PFSK-1 (cell line): ENCODE measurements around the gene OBSL1.

Source experiments
- POLR2AphosphoS5 ChIP-seq: IDR thresholded peaks from 2 replicates; pipeline ENCODE4 v1.6.1; 2012; ENCODE audit warnings: low read depth, mild to moderate bottlenecking, control low read depth, low read length, moderate library complexity
- TAF1 ChIP-seq: IDR thresholded peaks from 2 replicates; pipeline ENCODE4 v1.6.1; 2012; ENCODE audit warnings: low read length, control low read depth, borderline replicate concordance; ENCODE audit not compliant: insufficient read depth
- TF ChIP-seq, protein P1 (sequence below), 2 experiments: IDR thresholded peaks; 2 replicates each; pipeline versions ENCODE4 v1.6.1 to v1.8.0; 2011 to 2012; ENCODE audit warnings: low read depth in 2 of 2, low read length in 2 of 2, control low read depth in 1 of 2, inconsistent platforms in 1 of 2, mild to moderate bottlenecking in 1 of 2, moderate library complexity in 1 of 2; ENCODE audit not compliant: insufficient read depth in 1 of 2

DNA sequence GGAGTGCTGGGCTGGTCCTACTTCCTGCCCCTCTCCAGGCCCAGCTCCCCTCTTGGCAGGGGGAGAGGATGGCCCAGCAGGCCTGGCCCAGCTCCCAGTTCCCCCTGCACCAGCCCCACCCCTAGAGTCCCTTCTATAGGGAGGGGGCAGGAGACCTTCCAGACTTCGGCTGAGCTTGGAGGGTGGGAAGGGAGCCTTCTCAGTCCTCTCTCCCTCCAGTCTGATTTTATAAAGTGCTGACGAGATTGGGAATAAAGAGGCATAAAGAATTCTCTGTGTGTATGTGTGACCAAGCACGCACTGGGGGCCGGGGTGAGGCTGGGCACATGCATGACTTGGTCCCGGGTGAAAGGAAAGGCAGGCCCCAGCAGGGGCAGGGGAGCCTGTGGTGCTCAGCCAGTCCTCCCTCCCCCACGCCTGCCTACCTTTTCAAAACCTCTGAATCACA is 32.8 kb downstream of the OBSL1 start:
- TF ChIP-seq TAF1 (no peak), POLR2AphosphoS5 (no peak)
- TF ChIP-seq, protein P1, sequence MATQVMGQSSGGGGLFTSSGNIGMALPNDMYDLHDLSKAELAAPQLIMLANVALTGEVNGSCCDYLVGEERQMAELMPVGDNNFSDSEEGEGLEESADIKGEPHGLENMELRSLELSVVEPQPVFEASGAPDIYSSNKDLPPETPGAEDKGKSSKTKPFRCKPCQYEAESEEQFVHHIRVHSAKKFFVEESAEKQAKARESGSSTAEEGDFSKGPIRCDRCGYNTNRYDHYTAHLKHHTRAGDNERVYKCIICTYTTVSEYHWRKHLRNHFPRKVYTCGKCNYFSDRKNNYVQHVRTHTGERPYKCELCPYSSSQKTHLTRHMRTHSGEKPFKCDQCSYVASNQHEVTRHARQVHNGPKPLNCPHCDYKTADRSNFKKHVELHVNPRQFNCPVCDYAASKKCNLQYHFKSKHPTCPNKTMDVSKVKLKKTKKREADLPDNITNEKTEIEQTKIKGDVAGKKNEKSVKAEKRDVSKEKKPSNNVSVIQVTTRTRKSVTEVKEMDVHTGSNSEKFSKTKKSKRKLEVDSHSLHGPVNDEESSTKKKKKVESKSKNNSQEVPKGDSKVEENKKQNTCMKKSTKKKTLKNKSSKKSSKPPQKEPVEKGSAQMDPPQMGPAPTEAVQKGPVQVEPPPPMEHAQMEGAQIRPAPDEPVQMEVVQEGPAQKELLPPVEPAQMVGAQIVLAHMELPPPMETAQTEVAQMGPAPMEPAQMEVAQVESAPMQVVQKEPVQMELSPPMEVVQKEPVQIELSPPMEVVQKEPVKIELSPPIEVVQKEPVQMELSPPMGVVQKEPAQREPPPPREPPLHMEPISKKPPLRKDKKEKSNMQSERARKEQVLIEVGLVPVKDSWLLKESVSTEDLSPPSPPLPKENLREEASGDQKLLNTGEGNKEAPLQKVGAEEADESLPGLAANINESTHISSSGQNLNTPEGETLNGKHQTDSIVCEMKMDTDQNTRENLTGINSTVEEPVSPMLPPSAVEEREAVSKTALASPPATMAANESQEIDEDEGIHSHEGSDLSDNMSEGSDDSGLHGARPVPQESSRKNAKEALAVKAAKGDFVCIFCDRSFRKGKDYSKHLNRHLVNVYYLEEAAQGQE (IDR thresholded peaks at IDR 0.05; ENCODE audit: insufficient read depth in 1 of 2, low read depth in 2 of 2, low read length in 2 of 2), result no peak
